ENCODE results near the gene EVC2. TPM values are rescaled to one million over a fixed set of nuclear protein-coding genes. Genes with fewer than 3 reads are reported as not detected.

Gene EVC2
- total and polyA plus RNA-seq, 2 of the 13 experiments (the other 11 are each of a cell fraction or from before 2014, with no cell fraction given) = not detected

- no peak for TF ChIP-seq ZNF574 (CRISPR knock-in tag; IDR thresholded peaks at IDR 0.05)
- no peak for TF ChIP-seq ZNF615 (CRISPR knock-in tag; IDR thresholded peaks at IDR 0.05; ENCODE audit: borderline replicate concordance)
- TF ChIP-seq TCF7L2 (IDR thresholded peaks at IDR 0.05; ENCODE audit: low read depth, low read length) = no peak
- TF ChIP-seq SALL1 (CRISPR knock-in tag; IDR thresholded peaks at IDR 0.05) = no peak
- TF ChIP-seq ZNF558 (CRISPR knock-in tag; IDR thresholded peaks at IDR 0.05; ENCODE audit: borderline replicate concordance) = no peak
- TF ChIP-seq ZNF17 (CRISPR knock-in tag; IDR thresholded peaks at IDR 0.05) = no peak
- TF ChIP-seq ZBTB49 (CRISPR knock-in tag; IDR thresholded peaks at IDR 0.05; ENCODE audit: borderline replicate concordance) = no peak
- TF ChIP-seq BRD4 (CRISPR knock-in tag; IDR thresholded peaks at IDR 0.05) = no peak
- TF ChIP-seq ZBTB3 (CRISPR knock-in tag; IDR thresholded peaks at IDR 0.05; ENCODE audit: borderline replicate concordance, low read depth) = no peak
- no peak for TF ChIP-seq PHF8 (CRISPR knock-in tag; IDR thresholded peaks at IDR 0.05)
- no peak for TF ChIP-seq RCOR2 (CRISPR knock-in tag; IDR thresholded peaks at IDR 0.05)
- FAIRE-seq (no peak), ATAC-seq (no peak), DNase-seq (ENCODE audit: low spot score) (no peak)
- Histone ChIP-seq H4K20me1 (ENCODE audit: insufficient read depth, low read length) (no peaks in the 10 kb centered on the region), H3K27ac (ENCODE audit: extremely low read length, insufficient read depth, low read length) (no peak overlapping the region), H3K79me2 (ENCODE audit: insufficient read depth, low read length) (no peaks in the 10 kb centered on the region), H3K9ac (ENCODE audit: insufficient read depth, low read depth, low read length) (no peak overlapping the region), H3K4me1 (ENCODE audit: insufficient read depth, low read length) (no peaks in the 10 kb centered on the region), H3K4me2 (ENCODE audit: low read depth, low read length) (no peak overlapping the region), H3K4me3 (replicated peaks in 1 of 3; ENCODE audit: insufficient read depth in 1 of 3, low read depth in 2 of 3, low read length in 3 of 3) (no peak overlapping the region), H3K36me3 (replicated peaks in 1 of 2; ENCODE audit: control insufficient read depth in 1 of 2, insufficient read depth in 2 of 2, low read length in 2 of 2) (no peaks in the 10 kb centered on the region), H3K9me3 (ENCODE audit: low read length) (no peaks in the 10 kb centered on the region), H3K27me3 (ENCODE audit: control insufficient read depth in 1 of 2, insufficient read depth in 2 of 2, low read length in 2 of 2) (peaks cover 0 to 19% of the 10 kb centered on the region in 2 experiments; a peak in 3 of 5 replicates), H2AFZ (ENCODE audit: low read length) (no peak overlapping the region)
- ChIA-PET CTCF (ENCODE audit: low intra/inter-chr PET ratio, low total read pairs) (no interaction called here), POLR2A (no interaction called here)
- in situ Hi-C loops (cut with HindIII; ENCODE audit: extremely low pct_ligation_motif_present, low pct_unique_long_range_greater_than_20kb) = no loop called here
- intact Hi-C loops (cut with micrococcal nuclease; ENCODE audit: unreplicated experiment) = no loop called here
- no TSS peak for BruUV-seq (replicated peaks)
- 5% methylated on average over 10 of the region's 12 CpGs for WGBS (ENCODE audit: low lambda C conversion rate)
Observed at GRCh38 chr4:5609306-5610007, 98.9 kb downstream of the EVC2 start.
